IMR-90 (cell line): ENCODE results near the gene DOK3. TPM values are rescaled to one million over a fixed set of nuclear protein-coding genes. Genes with fewer than 3 reads are reported as not detected.

ENCODE experiments used
- ATAC-seq: fragments of 200-7000 bp; cut with Tn5 transposase; 2 replicates; pipeline ENCODE4 v1.9.1; 2020; ENCODE audit warnings: low read depth, mild to moderate bottlenecking, moderate library complexity
- BruUV-seq: library from RNA; stranded (reverse); fragments of 400-500 nt; replicated peaks from 2 replicates; lab custom pipeline; 2021; lab: Mats Ljungman, UMichigan
- CTCF ChIA-PET: fragments of 300-600 bp; formaldehyde crosslinking; extraction: SDS; loops from one replicate; lab custom pipeline; 2021; ENCODE audit warnings: antibody characterized with exemption; lab: Yijun Ruan, JAX
- POLR2A ChIA-PET: fragments of 300-600 bp; sonication (Branson Sonifier 250); formaldehyde crosslinking; loops from one replicate; lab custom pipeline; 2022; ENCODE audit warnings: antibody characterized with exemption; ENCODE audit not compliant: unreplicated experiment; lab: Charles Lee
- DNase-seq: peaks from one replicate; pipeline ENCODE4 v3.0.0; 2013
- H2AFZ ChIP-seq: replicated peaks from 2 replicates; pipeline ENCODE3; 2013; ENCODE audit warnings: low read length, mild to moderate bottlenecking; ENCODE audit not compliant: poor library complexity
- H2AK5ac ChIP-seq: 2 replicates; pipeline ENCODE4 v1.6.1; 2013; ENCODE audit warnings: low read depth, low read length, inconsistent platforms
- H2AK9ac ChIP-seq: replicated peaks from 2 replicates; pipeline ENCODE3; 2013; ENCODE audit warnings: mild to moderate bottlenecking, low read depth, low read length, moderate library complexity; ENCODE audit not compliant: poor library complexity
- H2BK120ac ChIP-seq: 2 replicates; pipeline ENCODE4 v1.6.1; 2013; ENCODE audit warnings: low read depth, low read length, inconsistent platforms
- H2BK15ac ChIP-seq: 3 replicates; pipeline ENCODE4 v1.6.1; 2013; ENCODE audit warnings: low read depth, low read length, inconsistent platforms
- H2BK20ac ChIP-seq: 2 replicates; pipeline ENCODE4 v1.6.1; 2013; ENCODE audit warnings: low read depth, mild to moderate bottlenecking, inconsistent platforms, low read length, moderate library complexity
- H2BK5ac ChIP-seq: 2 replicates; pipeline ENCODE4 v1.6.1; 2013; ENCODE audit warnings: mild to moderate bottlenecking, low read depth, low read length, inconsistent platforms; ENCODE audit not compliant: poor library complexity, severe bottlenecking
- H3K14ac ChIP-seq: replicated peaks from 2 replicates; pipeline ENCODE4 v1.6.1; 2013; ENCODE audit warnings: low read depth, low read length, inconsistent platforms
- H3K18ac ChIP-seq: 2 replicates; pipeline ENCODE4 v1.6.1; 2013; ENCODE audit warnings: low read depth, low read length, control low read depth
- H3K23ac ChIP-seq: 2 replicates; pipeline ENCODE4 v1.6.1; 2013; ENCODE audit warnings: low read depth, low read length, inconsistent platforms
- H3K27ac ChIP-seq: 2 replicates; pipeline ENCODE4 v1.5.1; 2013; ENCODE audit warnings: mild to moderate bottlenecking, control low read depth, low read length; ENCODE audit not compliant: insufficient read depth
- H3K27me3 ChIP-seq: 2 replicates; pipeline ENCODE4 v1.6.1; 2013; ENCODE audit warnings: low read length; ENCODE audit not compliant: control insufficient read depth, insufficient read depth
- H3K36me3 ChIP-seq: 2 replicates; pipeline ENCODE4 v1.6.1; 2013; ENCODE audit warnings: low read length, mixed read lengths; ENCODE audit not compliant: control insufficient read depth, insufficient read depth
- H3K4ac ChIP-seq: 2 replicates; pipeline ENCODE4 v1.6.1; 2013; ENCODE audit warnings: low read depth, low read length, inconsistent platforms
- H3K4me1 ChIP-seq: 2 replicates; pipeline ENCODE4 v1.6.1; 2013; ENCODE audit warnings: low read length, mixed read lengths; ENCODE audit not compliant: control insufficient read depth, insufficient read depth
- H3K4me2 ChIP-seq: 2 replicates; pipeline ENCODE4 v1.6.1; 2013; ENCODE audit warnings: low read depth, mild to moderate bottlenecking, control low read depth, low read length, moderate library complexity
- H3K4me3 ChIP-seq: 2 replicates; pipeline ENCODE4 v1.5.1; 2013; ENCODE audit warnings: low read depth, mild to moderate bottlenecking, control low read depth, low read length, moderate library complexity; ENCODE audit not compliant: insufficient read depth
- H3K56ac ChIP-seq: 2 replicates; pipeline ENCODE4 v1.6.1; 2013; ENCODE audit warnings: low read length, inconsistent platforms; ENCODE audit not compliant: insufficient read depth; ENCODE audit errors: extremely low read depth
- H3K79me1 ChIP-seq, 2 experiments: 2 replicates each; pipeline ENCODE4 v1.6.1; 2013; ENCODE audit warnings: low read length in 2 of 2, inconsistent platforms in 1 of 2, low read depth in 1 of 2
- H3K9ac ChIP-seq: 2 replicates; pipeline ENCODE4 v1.6.1; 2013; ENCODE audit warnings: low read depth, low read length, control low read depth
- H3K9me1 ChIP-seq: 2 replicates; pipeline ENCODE4 v1.6.1; 2013; ENCODE audit warnings: low read length, inconsistent platforms; ENCODE audit not compliant: insufficient read depth
- H3K9me3 ChIP-seq: 2 replicates; pipeline ENCODE4 v1.6.1; 2013; ENCODE audit warnings: low read length; ENCODE audit not compliant: control insufficient read depth, insufficient read depth
- H4K20me1 ChIP-seq: 2 replicates; pipeline ENCODE4 v1.6.1; 2013; ENCODE audit warnings: low read length, inconsistent platforms; ENCODE audit not compliant: insufficient read depth
- H4K5ac ChIP-seq: 2 replicates; pipeline ENCODE4 v1.6.1; 2013; ENCODE audit warnings: mild to moderate bottlenecking, low read depth, low read length, control low read depth
- H4K8ac ChIP-seq, 2 experiments: 2 replicates each; pipeline ENCODE4 v1.6.1; 2013; ENCODE audit warnings: low read depth in 2 of 2, low read length in 2 of 2, control low read depth in 1 of 2, inconsistent platforms in 1 of 2
- H4K91ac ChIP-seq: 2 replicates; pipeline ENCODE4 v1.6.1; 2013; ENCODE audit warnings: low read depth, low read length, inconsistent platforms; ENCODE audit not compliant: insufficient read depth
- BHLHE40 ChIP-seq: fragments of 150-350 bp; IDR thresholded peaks from 2 replicates; pipeline ENCODE4 v1.6.1; 2016; ENCODE audit warnings: mild to moderate bottlenecking, low read depth, low read length
- CEBPB ChIP-seq: IDR thresholded peaks from 2 replicates; pipeline ENCODE4 v1.6.1; 2012; ENCODE audit warnings: low read depth, low read length, improper control_type of control experiment
- CHD1 ChIP-seq: IDR thresholded peaks from 2 replicates; pipeline ENCODE4 v1.6.1; 2012; ENCODE audit warnings: low read depth, low read length, improper control_type of control experiment
- FOS ChIP-seq: fragments of 150-350 bp; IDR thresholded peaks from 2 replicates; pipeline ENCODE4 v1.6.1; 2016; ENCODE audit warnings: low read depth, low read length
- MAFK ChIP-seq: IDR thresholded peaks from 2 replicates; pipeline ENCODE4 v1.6.1; 2012; ENCODE audit warnings: low read depth, low read length, improper control_type of control experiment
- MAZ ChIP-seq: IDR thresholded peaks from 2 replicates; pipeline ENCODE4 v1.6.1; 2012; ENCODE audit warnings: low read depth, mild to moderate bottlenecking, low read length, improper control_type of control experiment, moderate library complexity, borderline replicate concordance
- MXI1 ChIP-seq: IDR thresholded peaks from 2 replicates; pipeline ENCODE4 v1.6.1; 2012; ENCODE audit warnings: low read depth, mild to moderate bottlenecking, low read length, moderate library complexity, borderline replicate concordance
- NFE2L2 ChIP-seq: fragments of 150-350 bp; IDR thresholded peaks from 2 replicates; pipeline ENCODE4 v1.6.1; 2016; ENCODE audit warnings: low read depth, mild to moderate bottlenecking, low read length
- POLR2A ChIP-seq: IDR thresholded peaks from 2 replicates; pipeline ENCODE4 v1.6.1; 2012; ENCODE audit warnings: mild to moderate bottlenecking, low read depth, low read length
- RAD21 ChIP-seq: IDR thresholded peaks from 2 replicates; pipeline ENCODE4 v1.6.1; 2012; ENCODE audit warnings: low read length, improper control_type of control experiment
- RCOR1 ChIP-seq: IDR thresholded peaks from 2 replicates; pipeline ENCODE4 v1.6.1; 2012; ENCODE audit warnings: mild to moderate bottlenecking, low read length, improper control_type of control experiment; ENCODE audit not compliant: insufficient replicate concordance
- RFX5 ChIP-seq: IDR thresholded peaks from 2 replicates; pipeline ENCODE4 v1.8.0; 2012; ENCODE audit warnings: low read depth, mild to moderate bottlenecking, low read length, moderate library complexity
- SMC3 ChIP-seq: fragments of 150-350 bp; IDR thresholded peaks from 2 replicates; pipeline ENCODE4 v1.6.1; 2016; ENCODE audit warnings: low read depth, mild to moderate bottlenecking, antibody characterized with exemption, low read length, moderate library complexity
- WGBS, 2 experiments: methylation state at CpG; one replicate each; pipeline versions ENCODE4 v1.1.5 to v1.1.7; 2013; ENCODE audit warnings: missing lambda C conversion rate in 2 of 2; ENCODE audit not compliant: insufficient read length in 1 of 2; ENCODE audit errors: extremely low coverage in 2 of 2; 5-methylcytosine and 5-hydroxymethylcytosine counted together
- dilution Hi-C: fragments of 300-500 bp; cut with HindIII; formaldehyde crosslinking; loops from one replicate; pipeline ENCODE4 v1.14.3; 2018; ENCODE audit warnings: low sequenced_read_pairs; ENCODE audit not compliant: unreplicated experiment
- in situ Hi-C: fragments of 300-500 bp; cut with MboI; formaldehyde crosslinking; loops from 3 replicates; pipeline ENCODE4 v1.14.3; 2019; ENCODE audit warnings: low sequenced_read_pairs, inconsistent platforms, mixed read lengths
- intact Hi-C: fragments of 100-400 bp; cut with micrococcal nuclease; formaldehyde crosslinking; loops from 2 replicates; pipeline ENCODE4 v1.10.0; 2022
- polyA plus RNA-seq, 3 experiments: library from polyadenylated mRNA; depleted of rRNA; stranded (reverse); fragments of >200 nt; gene quantifications; 2 replicates each; pipeline ENCODE4 v1.2.3, GENCODE V29; 2012; ENCODE audit warnings: low replicate concordance in 1 of 3
- total RNA-seq: library from RNA; depleted of rRNA; stranded (reverse); fragments of >200 nt; gene quantifications from 2 replicates; pipeline ENCODE4 v1.2.3, GENCODE V29; 2012
- TF ChIP-seq, protein P1 (sequence below): fragments of 150-350 bp; IDR thresholded peaks from 2 replicates; pipeline ENCODE4 v1.6.1; 2017; ENCODE audit warnings: mild to moderate bottlenecking, antibody characterized with exemption, low read length, low read depth
- TF ChIP-seq, protein P2 (sequence below): conservative IDR thresholded peaks from 2 replicates; pipeline ENCODE4 v1.5.1; 2012; ENCODE audit warnings: mild to moderate bottlenecking, low read depth, low read length, improper control_type of control experiment
- TF ChIP-seq, protein P3 (sequence below): fragments of 150-350 bp; IDR thresholded peaks from 2 replicates; pipeline ENCODE4 v1.6.1; 2016; ENCODE audit warnings: low read depth, mild to moderate bottlenecking, low read length, moderate library complexity, borderline replicate concordance

The DOK3 gene
- total and polyA plus RNA-seq, 2 of the 4 experiments (the other 2 are of a cell fraction): 0.54 to 3.9 TPM

DNA sequence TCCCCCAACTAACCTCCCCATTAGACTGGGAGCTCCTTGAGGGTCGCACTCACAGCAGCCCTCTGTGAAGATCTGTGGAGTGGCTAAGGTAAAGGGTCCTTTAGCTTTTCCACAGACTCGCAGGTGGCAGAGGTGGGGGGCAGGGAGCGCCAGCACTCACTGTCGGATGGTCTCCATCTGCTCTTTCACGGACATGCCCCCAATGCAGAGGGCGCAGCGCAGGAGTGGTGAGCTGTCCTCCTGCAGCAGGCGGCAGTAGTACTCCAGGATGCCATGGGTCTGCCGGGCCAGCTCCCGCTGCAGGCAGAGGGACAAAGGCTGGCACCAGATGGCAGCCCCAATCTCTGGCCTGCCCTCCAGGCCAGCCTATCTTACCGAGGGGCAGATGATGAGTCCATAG lies 4.9 kb upstream of the DOK3 start:
- no peak overlapping the region for H3K27ac ChIP-seq
- H3K4ac ChIP-seq: no peak overlapping the region
- no TSS peak for BruUV-seq
- dilution Hi-C loops (no loop called here), intact Hi-C loops (no loop called here), in situ Hi-C loops (no loop called here)
- H2AK9ac ChIP-seq: no peak overlapping the region
- H3K9me3 ChIP-seq: no peaks in the 10 kb centered on the region
- ChIA-PET POLR2A (no interaction called here), CTCF (no interaction called here)
- H4K8ac ChIP-seq: no peak overlapping the region
- H3K36me3 ChIP-seq: peaks cover 59% of the 10 kb centered on the region
- H2BK20ac ChIP-seq: no peak overlapping the region
- no peak overlapping the region for H3K18ac ChIP-seq
- DNase-seq: no peak
- H4K91ac ChIP-seq: no peak overlapping the region
- peaks cover 7% of the 10 kb centered on the region for H3K4me1 ChIP-seq
- no peak for ATAC-seq
- H2BK15ac ChIP-seq: no peak overlapping the region
- H3K9ac ChIP-seq: no peak overlapping the region
- no peak overlapping the region for H3K4me3 ChIP-seq
- H2BK120ac ChIP-seq: no peak overlapping the region
- no peak overlapping the region for H2AK5ac ChIP-seq
- H3K79me1 ChIP-seq: peaks cover 32 to 37% of the 10 kb centered on the region in 2 experiments
- WGBS, 2 experiments: 95% methylated on average over 7 of the region's 11 CpGs; no CpG with 5 or more reads in 1 of the 2 experiments
- H2AFZ ChIP-seq: no peak overlapping the region
- no peak overlapping the region for H4K5ac ChIP-seq
- H2BK5ac ChIP-seq: no peak overlapping the region
- TF ChIP-seq SMC3: no peak
- no peak for TF ChIP-seq BHLHE40
- no peak for TF ChIP-seq CEBPB
- no peak for TF ChIP-seq RFX5
- TF ChIP-seq FOS: no peak
- TF ChIP-seq MAZ: no peak
- no peak for TF ChIP-seq MAFK
- TF ChIP-seq, protein P1, sequence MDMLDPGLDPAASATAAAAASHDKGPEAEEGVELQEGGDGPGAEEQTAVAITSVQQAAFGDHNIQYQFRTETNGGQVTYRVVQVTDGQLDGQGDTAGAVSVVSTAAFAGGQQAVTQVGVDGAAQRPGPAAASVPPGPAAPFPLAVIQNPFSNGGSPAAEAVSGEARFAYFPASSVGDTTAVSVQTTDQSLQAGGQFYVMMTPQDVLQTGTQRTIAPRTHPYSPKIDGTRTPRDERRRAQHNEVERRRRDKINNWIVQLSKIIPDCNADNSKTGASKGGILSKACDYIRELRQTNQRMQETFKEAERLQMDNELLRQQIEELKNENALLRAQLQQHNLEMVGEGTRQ: no peak
- no peak for TF ChIP-seq MXI1
- TF ChIP-seq NFE2L2: no peak
- TF ChIP-seq RCOR1: no peak
- TF ChIP-seq RAD21: no peak
- TF ChIP-seq, protein P2, sequence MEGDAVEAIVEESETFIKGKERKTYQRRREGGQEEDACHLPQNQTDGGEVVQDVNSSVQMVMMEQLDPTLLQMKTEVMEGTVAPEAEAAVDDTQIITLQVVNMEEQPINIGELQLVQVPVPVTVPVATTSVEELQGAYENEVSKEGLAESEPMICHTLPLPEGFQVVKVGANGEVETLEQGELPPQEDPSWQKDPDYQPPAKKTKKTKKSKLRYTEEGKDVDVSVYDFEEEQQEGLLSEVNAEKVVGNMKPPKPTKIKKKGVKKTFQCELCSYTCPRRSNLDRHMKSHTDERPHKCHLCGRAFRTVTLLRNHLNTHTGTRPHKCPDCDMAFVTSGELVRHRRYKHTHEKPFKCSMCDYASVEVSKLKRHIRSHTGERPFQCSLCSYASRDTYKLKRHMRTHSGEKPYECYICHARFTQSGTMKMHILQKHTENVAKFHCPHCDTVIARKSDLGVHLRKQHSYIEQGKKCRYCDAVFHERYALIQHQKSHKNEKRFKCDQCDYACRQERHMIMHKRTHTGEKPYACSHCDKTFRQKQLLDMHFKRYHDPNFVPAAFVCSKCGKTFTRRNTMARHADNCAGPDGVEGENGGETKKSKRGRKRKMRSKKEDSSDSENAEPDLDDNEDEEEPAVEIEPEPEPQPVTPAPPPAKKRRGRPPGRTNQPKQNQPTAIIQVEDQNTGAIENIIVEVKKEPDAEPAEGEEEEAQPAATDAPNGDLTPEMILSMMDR: no peak
- no peak for TF ChIP-seq CHD1
- no peak for TF ChIP-seq POLR2A
- TF ChIP-seq, protein P3, sequence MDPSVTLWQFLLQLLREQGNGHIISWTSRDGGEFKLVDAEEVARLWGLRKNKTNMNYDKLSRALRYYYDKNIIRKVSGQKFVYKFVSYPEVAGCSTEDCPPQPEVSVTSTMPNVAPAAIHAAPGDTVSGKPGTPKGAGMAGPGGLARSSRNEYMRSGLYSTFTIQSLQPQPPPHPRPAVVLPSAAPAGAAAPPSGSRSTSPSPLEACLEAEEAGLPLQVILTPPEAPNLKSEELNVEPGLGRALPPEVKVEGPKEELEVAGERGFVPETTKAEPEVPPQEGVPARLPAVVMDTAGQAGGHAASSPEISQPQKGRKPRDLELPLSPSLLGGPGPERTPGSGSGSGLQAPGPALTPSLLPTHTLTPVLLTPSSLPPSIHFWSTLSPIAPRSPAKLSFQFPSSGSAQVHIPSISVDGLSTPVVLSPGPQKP: no peak
- no peaks in the 10 kb centered on the region for H3K27me3 ChIP-seq
- H3K9me1 ChIP-seq: 0 out of 2 replicates have a peak, but pooled peaks cover 4% of the 10 kb centered on the region
- no peaks in the 10 kb centered on the region; the same call in 1 of the 2 replicates for H4K20me1 ChIP-seq
- no peak overlapping the region for H3K14ac ChIP-seq
- H3K4me2 ChIP-seq: no peak overlapping the region
- H3K23ac ChIP-seq: no peak overlapping the region
- H3K56ac ChIP-seq: no peak overlapping the region
